Measurements from ENCODE around the gene DECR2. TPM values are rescaled to one million over a fixed set of nuclear protein-coding genes. Genes with fewer than 3 reads are reported as not detected.

The DECR2 gene
- total and polyA plus RNA-seq, 2 of the 13 experiments (the other 11 are each of a cell fraction or from before 2014, with no cell fraction given), result 36.3 to 44.6 TPM

GRCh38 chr16:370443-370842 lies 31.2 kb upstream of the DECR2 start, which contains the start of gene MRPL28 (continued):
- TF ChIP-seq ZFP82 (CRISPR knock-in tag; IDR thresholded peaks at IDR 0.05; ENCODE audit: borderline replicate concordance) (no peak), HOXD1 (CRISPR knock-in tag; IDR thresholded peaks at IDR 0.05) (no peak), ATF4 (CRISPR knock-in tag; IDR thresholded peaks at IDR 0.05) (no peak), ZNF878 (CRISPR knock-in tag; IDR thresholded peaks at IDR 0.05) (no peak), SUZ12 (IDR thresholded peaks at IDR 0.05; ENCODE audit: low read depth, low read length) (no peak), ZNF350 (CRISPR knock-in tag; IDR thresholded peaks at IDR 0.05; ENCODE audit: borderline replicate concordance, low read depth) (no peak), TFDP2 (CRISPR knock-in tag; IDR thresholded peaks at IDR 0.05) (no peak; the same call in 1 of the 2 replicates), SMAD1 (CRISPR knock-in tag; IDR thresholded peaks at IDR 0.05; ENCODE audit: borderline replicate concordance, low read depth) (no peak), KAT8 (CRISPR knock-in tag; IDR thresholded peaks at IDR 0.05) (peak; percentile 66), RNF2 (conservative IDR thresholded peaks at IDR 0.05; ENCODE audit: low read depth) (no peak), TBP (CRISPR knock-in tag; IDR thresholded peaks at IDR 0.05) (no peak), CAMTA2 (CRISPR knock-in tag; IDR thresholded peaks at IDR 0.05; ENCODE audit: borderline replicate concordance) (no peak), ATF1 (CRISPR knock-in tag; IDR thresholded peaks at IDR 0.05) (no peak), TBX3 (IDR thresholded peaks at IDR 0.05; ENCODE audit: borderline replicate concordance) (no peak), KDM5B (CRISPR knock-in tag; IDR thresholded peaks at IDR 0.05; ENCODE audit: borderline replicate concordance) (no peak), ZNF589 (CRISPR knock-in tag; conservative IDR thresholded peaks at IDR 0.05) (no peak), THAP11 (CRISPR knock-in tag; IDR thresholded peaks at IDR 0.05) (peak; percentile 82), SSRP1 (CRISPR knock-in tag; IDR thresholded peaks at IDR 0.05) (no peak), MEF2D (CRISPR knock-in tag; IDR thresholded peaks at IDR 0.05) (0 out of 2 replicates have a peak, but pooled peaks have one; percentile 12), ZBTB1 (CRISPR knock-in tag; IDR thresholded peaks at IDR 0.05; ENCODE audit: borderline replicate concordance) (no peak), RFX5 (IDR thresholded peaks at IDR 0.05; ENCODE audit: low read depth, low read length) (no peak), ELF4 (CRISPR knock-in tag; IDR thresholded peaks at IDR 0.05; ENCODE audit: borderline replicate concordance) (no peak), TMF1 (CRISPR knock-in tag; IDR thresholded peaks at IDR 0.05; ENCODE audit: low read depth) (no peak), JUN (CRISPR knock-in tag; IDR thresholded peaks at IDR 0.05) (no peak), REST (IDR thresholded peaks at IDR 0.05; ENCODE audit: borderline replicate concordance in 1 of 2, low read depth in 1 of 2, low read length in 2 of 2) (no peak), LCORL (IDR thresholded peaks at IDR 0.05) (no peak), LCORL (CRISPR knock-in tag; IDR thresholded peaks at IDR 0.05) (no peak), THYN1 (CRISPR knock-in tag; IDR thresholded peaks at IDR 0.05; ENCODE audit: borderline replicate concordance, low read depth) (no peak), SMARCC2 (IDR thresholded peaks at IDR 0.05) (no peak)

Measured in HepG2 (cell line).